GM21576 (cell line): ENCODE results near the gene BLOC1S4.
"Not testable (repeated sequence)": the region's sequence is repeated elsewhere in the genome, so short reads cannot be mapped to it uniquely, and the experiment has no call there.

Source experiments
- ATAC-seq: cut with Tn5 transposase; IDR thresholded peaks from one replicate; pipeline ENCODE4 v1.9.1; 2021; ENCODE audit warnings: mild to moderate bottlenecking, moderate library complexity; ENCODE audit not compliant: unreplicated experiment

Gene BLOC1S4

DNA sequence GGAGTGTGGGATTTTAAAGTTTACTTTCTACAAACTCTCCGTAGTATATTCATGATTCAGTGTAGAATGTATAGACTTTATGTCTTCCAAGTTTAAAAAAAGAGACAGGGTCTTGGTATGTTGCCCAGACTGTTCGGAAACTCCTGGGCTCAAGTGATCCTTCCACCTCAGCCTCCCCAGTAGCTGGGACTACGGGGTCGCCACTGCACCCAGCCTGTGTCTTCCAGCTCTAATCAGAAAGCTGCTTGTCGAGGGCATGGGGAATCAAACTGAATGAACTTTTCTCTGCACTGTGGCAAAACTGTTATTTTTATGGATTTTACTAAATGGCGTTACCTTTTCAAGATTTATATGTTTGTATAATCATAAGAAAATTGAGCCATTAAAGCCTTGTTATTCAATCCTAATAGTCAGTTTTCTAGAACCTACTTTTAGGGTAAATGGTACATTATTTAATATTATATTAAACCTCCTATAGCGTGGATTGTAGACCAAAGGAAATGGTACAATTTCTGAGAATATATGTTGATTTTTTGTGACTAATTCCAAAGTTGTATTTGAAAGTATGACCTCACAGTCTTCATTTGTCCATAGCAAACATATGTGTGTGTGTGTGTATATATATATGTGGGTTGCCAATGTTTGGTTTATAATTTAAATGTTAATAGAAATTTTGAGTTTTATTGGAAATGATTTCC is 1.1 kb downstream of the BLOC1S4 start:
- ATAC-seq: no peak

DNA sequence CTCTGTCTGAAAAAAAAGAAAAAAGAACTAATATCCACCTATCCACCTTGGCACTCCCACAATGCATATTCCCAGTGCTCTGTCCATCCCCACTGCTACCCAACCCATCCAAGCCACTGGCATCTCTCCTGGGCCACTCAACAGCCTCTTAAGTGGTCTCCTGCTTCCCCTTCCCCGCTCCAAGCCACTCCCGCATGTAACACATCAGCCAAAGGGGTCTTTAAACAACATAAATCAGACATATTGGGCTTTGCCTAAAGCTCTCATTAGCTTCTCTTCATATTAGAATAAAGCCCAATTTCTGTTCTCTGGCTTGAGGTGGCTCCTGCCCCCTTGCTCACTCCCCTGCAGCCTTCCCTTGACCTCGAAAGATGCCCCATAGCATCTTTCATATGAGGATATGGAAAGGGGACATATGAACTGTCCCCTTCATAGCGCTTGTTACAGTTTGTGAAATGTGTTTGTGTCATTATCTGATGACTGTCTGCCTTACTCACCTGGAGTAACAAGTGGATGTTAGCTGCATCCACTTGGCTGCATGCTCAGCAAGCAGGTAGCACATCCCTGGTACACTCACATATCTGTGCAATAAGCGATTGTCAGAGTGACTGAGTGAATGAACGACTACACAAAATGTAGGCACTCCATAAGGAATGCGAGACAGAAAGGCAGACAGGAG is 3.1 kb downstream of the BLOC1S4 start:
- no peak for ATAC-seq

DNA sequence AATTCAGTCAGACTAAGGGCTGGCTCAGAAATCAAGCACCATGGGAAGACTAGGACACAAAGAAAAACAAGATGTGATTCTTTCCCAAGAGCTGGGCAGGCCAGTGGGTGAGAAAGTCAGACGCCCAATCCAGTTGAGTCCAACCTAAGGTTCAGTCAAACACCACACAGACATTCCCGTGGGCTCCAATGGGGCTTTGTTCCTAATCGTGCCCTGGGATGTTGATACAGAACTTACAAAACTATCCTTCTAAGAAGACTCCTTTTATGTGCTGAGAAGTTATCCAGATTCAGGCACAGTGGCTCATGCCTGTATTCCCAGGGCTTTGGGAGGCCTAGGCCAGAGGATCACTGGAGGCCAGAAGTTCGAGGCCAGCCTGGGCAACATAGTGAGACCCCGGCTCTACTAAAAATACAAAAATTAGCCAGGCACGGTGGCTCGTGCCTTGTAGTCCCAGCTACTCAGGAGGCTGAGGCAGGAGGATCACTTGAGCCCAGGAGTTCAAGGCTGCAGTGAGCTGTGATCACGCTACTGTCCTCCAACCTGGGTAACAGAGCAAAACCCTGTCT is 3.7 kb downstream of the BLOC1S4 start:
- ATAC-seq: no peak

- ATAC-seq: no peak
Observed at GRCh38 chr4:6720202-6720699, 4.3 kb downstream of the BLOC1S4 start.

DNA sequence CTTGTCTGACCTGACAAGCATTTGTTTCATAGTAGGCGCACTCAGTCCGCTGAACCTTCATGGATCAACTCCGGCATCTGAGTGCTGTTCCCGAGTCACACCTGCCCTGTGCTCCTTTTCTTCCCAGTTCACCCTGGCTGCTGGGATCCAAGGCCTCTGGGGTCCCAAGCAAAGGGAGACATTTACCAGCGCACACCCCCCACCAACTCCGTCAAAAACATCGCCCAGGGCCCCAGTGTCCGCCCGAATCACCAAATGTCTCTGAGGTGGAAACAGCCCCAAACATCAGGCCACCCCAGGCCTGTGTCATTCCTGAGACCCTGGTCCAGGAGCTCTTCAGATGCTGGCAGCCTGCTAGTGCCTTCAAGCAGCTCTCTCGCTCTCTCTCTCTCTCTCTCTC is 5.1 kb downstream of the BLOC1S4 start:
- ATAC-seq: no peak

DNA sequence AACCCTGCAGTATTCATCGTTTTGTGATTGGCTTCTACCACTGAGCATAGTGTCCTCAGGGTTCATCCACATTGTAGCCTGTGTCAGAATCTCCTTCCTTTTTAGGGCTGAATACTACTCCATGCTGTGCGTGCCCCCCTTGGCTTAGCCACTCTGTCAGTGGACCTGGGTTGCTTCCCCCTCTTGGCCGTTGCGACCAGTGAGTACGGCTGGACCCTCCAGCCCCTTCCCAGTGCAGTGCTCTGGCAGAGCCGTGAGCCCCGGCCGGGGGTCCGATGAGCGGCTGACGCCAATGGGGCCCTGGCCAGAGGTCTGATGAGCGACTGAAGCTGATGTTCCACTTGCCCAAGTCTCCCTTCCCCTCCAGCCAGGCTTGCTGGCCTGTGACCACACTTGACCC is 6.9 kb downstream of the BLOC1S4 start:
- no peak for ATAC-seq

GRCh38 chr4:6723851-6724250 is 7.9 kb downstream of the BLOC1S4 start:
- no peak for ATAC-seq

GRCh38 chr4:6724421-6725111 is 8.6 kb downstream of the BLOC1S4 start:
- no peak for ATAC-seq

DNA sequence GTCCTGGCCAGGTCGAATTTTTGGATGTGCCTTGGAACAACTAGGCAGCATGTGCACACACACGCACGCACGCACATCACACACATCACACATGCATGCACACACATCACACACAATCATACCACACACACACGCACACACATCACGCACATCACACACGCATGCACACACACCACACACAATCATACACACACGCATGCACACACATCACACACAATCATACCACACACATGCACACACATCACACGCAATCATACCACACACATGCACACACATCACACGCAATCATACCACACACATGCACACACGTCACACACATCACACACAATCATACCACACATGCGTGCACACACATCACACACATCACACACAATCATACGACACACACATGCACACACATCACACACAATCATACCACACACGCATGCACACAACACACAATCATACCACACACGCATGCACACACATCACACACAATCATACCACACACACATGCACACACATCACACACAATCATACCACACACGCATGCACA is 9.5 kb downstream of the BLOC1S4 start:
- ATAC-seq: not testable (repeated sequence)

- ATAC-seq: no peak
Observed at GRCh38 chr4:6727081-6727942, 11.3 kb downstream of the BLOC1S4 start.

DNA sequence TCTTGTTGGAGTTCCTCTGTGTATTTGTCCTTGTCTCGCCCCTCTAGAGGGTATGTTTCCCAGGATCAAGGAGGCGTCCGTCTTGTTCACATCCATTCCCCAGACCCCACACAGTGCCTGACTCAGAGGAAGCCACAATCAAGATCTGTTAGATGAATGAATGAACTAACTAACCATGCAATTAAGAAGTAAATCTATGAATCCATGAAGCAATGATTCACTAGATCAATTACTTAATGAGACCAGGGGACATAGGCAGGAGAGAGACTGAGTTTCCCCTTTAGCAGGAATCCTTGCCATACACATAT is 11.9 kb downstream of the BLOC1S4 start:
- no peak for ATAC-seq

- ATAC-seq: no peak
Observed at GRCh38 chr4:6728320-6729029, 12.5 kb downstream of the BLOC1S4 start.

DNA sequence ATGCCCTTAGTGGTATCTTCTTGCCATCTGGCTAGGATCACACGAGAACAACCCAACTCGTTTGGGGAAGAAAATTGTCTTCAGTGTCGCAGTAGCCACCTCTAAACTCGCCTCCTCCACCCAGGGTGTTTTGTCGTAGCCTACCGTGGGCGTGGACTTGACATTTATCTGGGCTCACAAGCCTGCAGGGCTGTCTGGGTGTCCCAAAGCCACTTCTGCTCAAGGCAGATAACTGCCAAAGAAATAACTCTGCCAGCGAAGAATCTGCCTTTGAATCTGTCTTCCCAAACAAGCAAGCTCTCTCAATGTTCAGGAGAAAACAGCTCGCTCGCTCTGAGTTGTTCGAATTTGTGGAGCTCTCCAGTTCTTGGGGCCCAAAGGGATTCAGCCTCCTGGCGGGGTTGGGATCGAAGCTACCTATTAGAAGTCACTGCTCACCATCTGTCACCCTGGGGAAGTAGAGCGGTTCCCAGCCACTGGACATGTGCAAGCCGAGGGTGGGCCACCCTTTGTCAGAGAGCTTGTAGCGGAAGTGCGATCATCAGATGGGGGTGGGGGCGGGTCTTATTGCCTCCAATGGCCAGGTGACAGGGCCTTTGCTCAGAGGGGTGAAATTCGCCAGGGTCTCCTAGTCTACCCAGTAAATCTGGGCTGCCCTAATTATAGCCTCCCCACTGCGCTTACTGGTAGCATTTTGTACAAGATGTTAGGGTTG is 14.8 kb downstream of the BLOC1S4 start:
- no peak for ATAC-seq

GRCh38 chr4:6731318-6731675 is 15.3 kb downstream of the BLOC1S4 start:
- ATAC-seq: no peak

DNA sequence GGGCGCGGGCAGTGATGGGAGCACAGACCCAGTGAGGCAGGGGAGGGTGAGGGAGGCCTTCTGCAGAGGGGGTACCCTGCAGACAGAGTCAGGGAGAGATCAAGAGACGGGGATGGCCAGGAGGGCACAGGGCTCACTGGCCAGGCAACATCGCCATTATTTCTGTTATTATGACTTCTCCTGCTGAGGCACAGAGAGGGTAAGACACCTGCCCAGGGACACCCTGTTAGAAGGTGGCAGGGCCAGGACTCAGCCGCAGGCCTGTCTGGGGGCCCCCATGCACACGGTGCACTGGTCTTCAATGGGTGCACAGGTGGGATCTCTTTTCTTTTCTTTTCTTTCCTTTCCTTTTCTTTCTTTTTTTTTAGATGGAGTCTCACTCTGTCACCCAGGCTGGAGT is 15.8 kb downstream of the BLOC1S4 start:
- no peak for ATAC-seq

DNA sequence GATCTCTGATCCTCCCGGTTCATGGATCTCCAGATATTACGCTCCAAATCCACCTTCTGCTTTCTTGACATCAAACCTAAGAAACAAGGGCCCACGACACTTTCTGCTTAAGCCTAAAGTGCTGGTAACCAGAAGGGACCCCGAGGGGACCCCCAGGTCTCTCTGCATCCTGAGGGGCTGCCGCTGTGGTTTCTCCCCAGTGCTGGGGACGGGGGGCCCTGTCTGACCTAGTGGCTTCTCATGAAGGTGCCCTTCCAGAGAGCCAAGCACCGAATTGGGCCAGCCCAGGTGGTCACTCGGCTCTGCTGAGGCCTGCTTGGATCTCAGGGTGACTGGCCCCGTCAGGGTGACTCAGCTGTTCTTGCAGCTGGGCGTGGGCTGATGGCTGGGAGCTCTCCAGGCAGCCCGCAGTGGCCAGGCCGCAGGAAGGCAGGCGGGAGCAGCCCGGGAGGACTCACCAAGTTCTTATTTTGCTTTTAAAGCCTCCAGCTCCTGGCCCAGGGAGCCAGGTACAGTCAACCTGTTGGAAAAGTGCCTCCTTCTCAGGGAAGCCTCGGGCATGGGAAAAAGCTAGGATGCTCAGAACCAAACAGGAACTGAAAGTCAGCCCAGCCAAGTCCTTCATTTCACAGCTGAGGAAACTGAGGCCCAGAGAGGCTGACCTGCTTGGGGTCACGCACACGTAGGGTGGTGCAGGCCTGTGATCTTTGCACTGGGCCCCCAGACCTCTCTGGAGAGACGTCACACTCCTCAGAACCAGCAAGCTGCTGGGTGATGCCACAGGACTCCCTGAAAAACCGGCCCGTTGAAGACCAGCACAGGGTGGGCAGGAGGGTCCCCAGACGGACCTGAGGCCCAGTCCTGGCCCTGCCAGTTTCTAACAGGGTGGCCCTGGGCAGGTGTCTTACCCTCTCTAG is 16.7 kb downstream of the BLOC1S4 start:
- no peak for ATAC-seq

- no peak for ATAC-seq
Observed at GRCh38 chr4:6733358-6734164, 17.6 kb downstream of the BLOC1S4 start.
